Effector memory CD4-positive, alpha-beta T cell (primary cell): ENCODE data around the gene TBC1D2B.

Experiments used
- DNase-seq, 3 donors: peaks; one replicate each; pipeline ENCODE4 v3.0.0-alpha.2; 2020
- H3K27ac ChIP-seq: 2 replicates; pipeline ENCODE4 v1.7.0; 2013; ENCODE audit warnings: mild to moderate bottlenecking, low read length, moderate library complexity; ENCODE audit not compliant: insufficient read depth, poor library complexity, severe bottlenecking
- H3K27me3 ChIP-seq: replicated peaks from 2 replicates; pipeline ENCODE4 v1.7.0; 2013; ENCODE audit warnings: mild to moderate bottlenecking, low read length; ENCODE audit not compliant: insufficient read depth, control insufficient read depth, poor library complexity, severe bottlenecking
- H3K36me3 ChIP-seq: 2 replicates; pipeline ENCODE4 v1.7.0; 2013; ENCODE audit warnings: mild to moderate bottlenecking, low read length, moderate library complexity; ENCODE audit not compliant: control insufficient read depth, insufficient read depth
- H3K4me1 ChIP-seq: 2 replicates; pipeline ENCODE4 v1.7.0; 2013; ENCODE audit warnings: low read length, mild to moderate bottlenecking; ENCODE audit not compliant: control insufficient read depth, insufficient read depth, poor library complexity, severe bottlenecking
- H3K4me3 ChIP-seq: 2 replicates; pipeline ENCODE4 v1.7.0; 2013; ENCODE audit warnings: low read length, low read depth, mild to moderate bottlenecking; ENCODE audit not compliant: insufficient read depth, poor library complexity, severe bottlenecking
- H3K9me3 ChIP-seq: 2 replicates; pipeline ENCODE4 v1.7.0; 2013; ENCODE audit warnings: mild to moderate bottlenecking, low read length, moderate library complexity; ENCODE audit not compliant: control insufficient read depth

Gene TBC1D2B

DNA sequence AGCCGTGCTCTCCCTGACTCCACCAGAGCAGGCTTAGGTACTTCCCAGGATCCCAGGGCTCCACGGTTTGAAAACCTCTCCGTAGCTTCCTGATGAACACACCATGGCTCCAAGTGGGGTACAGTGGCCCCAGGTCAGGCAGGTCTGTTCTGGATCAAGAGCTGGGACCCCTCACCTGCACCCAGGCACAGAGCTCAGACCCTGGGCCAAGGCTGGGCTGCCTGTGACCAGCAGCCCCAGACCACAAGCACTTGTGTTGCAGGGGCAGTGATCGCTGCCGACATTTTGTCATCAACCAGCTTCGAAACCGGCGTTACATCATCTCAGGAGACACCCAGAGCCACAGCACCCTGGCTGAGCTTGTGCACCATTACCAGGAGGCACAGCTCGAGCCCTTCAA is 20.2 kb upstream of the TBC1D2B start:
- Histone ChIP-seq H3K4me1 (peaks cover 4% of the 10 kb centered on the region), H3K9me3 (no peaks in the 10 kb centered on the region), H3K4me3 (no peak overlapping the region), H3K36me3 (no peaks in the 10 kb centered on the region), H3K27me3 (no peaks in the 10 kb centered on the region), H3K27ac (no peak overlapping the region)
- no peak for DNase-seq

GRCh38 chr15:78093242-78094020 is 15.9 kb upstream of the TBC1D2B start:
- Histone ChIP-seq H3K27me3 (no peaks in the 10 kb centered on the region), H3K4me1 (no peaks in the 10 kb centered on the region), H3K27ac (no peak overlapping the region), H3K9me3 (no peaks in the 10 kb centered on the region), H3K4me3 (no peak overlapping the region), H3K36me3 (no peaks in the 10 kb centered on the region)
- DNase-seq, result no peak

DNA sequence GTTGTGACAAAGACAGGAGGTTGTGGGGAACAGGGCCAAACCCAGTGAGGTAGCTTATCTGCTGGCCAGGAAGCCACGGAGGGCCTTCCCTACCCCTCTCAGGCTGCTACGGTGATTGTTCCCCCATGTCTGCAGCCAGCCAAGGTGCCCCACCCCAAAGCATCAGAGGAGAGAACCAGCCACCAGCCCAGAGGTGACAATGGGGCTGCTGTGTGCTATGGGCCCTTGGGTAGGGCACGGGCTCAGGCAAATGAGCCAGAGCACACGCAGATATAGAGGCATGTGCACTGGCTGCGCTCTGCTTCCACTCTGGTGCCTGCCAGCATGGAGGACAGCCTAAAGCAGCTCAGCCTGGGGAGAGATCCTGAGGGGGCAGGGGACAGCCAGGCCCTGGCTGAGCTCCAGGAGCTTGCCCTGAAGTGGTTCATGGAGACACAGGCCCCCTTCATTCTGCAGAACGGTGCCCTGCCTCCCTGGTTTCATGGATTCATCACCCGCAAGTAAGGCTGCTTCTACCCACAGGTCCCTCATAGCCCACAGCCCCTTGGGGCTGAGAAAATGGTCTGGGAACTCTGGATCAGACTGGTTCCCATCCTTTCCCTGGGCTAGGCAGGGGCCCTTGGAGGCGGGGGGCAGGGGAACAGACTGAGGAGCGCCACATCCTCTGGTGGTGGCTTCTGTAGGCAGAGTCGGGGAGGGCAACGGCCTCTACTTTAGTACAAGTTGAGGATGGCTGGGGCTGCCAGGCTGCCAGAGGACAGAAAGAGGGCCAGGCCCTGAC is 14.9 kb upstream of the TBC1D2B start, which contains the start of gene SH2D7:
Gene SH2D7, plus strand, starts transcription at position 301 of the 781 bp plus-strand sequence. Its CDS starts 24 bp downstream, at position 325.
- Histone ChIP-seq H3K4me1 (no peaks in the 10 kb centered on the region), H3K27ac (no peak within 1 kb of the TSS), H3K9me3 (no peaks in the 10 kb centered on the region), H3K4me3 (no peak within 1 kb of the TSS), H3K27me3 (no peaks in the 10 kb centered on the region), H3K36me3 (no peaks in the 10 kb centered on the region)
- DNase-seq, result no peak

GRCh38 chr15:78090422-78091063 is 13.0 kb upstream of the TBC1D2B start:
- H3K4me1 ChIP-seq, result no peaks in the 10 kb centered on the region
- H3K36me3 ChIP-seq, result no peaks in the 10 kb centered on the region
- no peak for DNase-seq
- H3K9me3 ChIP-seq, result no peaks in the 10 kb centered on the region
- H3K27me3 ChIP-seq, result no peaks in the 10 kb centered on the region
- no peak overlapping the region for H3K27ac ChIP-seq
- H3K4me3 ChIP-seq, result no peak overlapping the region

GRCh38 chr15:78088773-78089080 is 11.2 kb upstream of the TBC1D2B start:
- no peak overlapping the region for H3K27ac ChIP-seq
- no peaks in the 10 kb centered on the region for H3K27me3 ChIP-seq
- no peaks in the 10 kb centered on the region for H3K36me3 ChIP-seq
- H3K4me3 ChIP-seq, result no peak overlapping the region
- H3K4me1 ChIP-seq, result no peaks in the 10 kb centered on the region
- no peak for DNase-seq
- H3K9me3 ChIP-seq, result no peaks in the 10 kb centered on the region

DNA sequence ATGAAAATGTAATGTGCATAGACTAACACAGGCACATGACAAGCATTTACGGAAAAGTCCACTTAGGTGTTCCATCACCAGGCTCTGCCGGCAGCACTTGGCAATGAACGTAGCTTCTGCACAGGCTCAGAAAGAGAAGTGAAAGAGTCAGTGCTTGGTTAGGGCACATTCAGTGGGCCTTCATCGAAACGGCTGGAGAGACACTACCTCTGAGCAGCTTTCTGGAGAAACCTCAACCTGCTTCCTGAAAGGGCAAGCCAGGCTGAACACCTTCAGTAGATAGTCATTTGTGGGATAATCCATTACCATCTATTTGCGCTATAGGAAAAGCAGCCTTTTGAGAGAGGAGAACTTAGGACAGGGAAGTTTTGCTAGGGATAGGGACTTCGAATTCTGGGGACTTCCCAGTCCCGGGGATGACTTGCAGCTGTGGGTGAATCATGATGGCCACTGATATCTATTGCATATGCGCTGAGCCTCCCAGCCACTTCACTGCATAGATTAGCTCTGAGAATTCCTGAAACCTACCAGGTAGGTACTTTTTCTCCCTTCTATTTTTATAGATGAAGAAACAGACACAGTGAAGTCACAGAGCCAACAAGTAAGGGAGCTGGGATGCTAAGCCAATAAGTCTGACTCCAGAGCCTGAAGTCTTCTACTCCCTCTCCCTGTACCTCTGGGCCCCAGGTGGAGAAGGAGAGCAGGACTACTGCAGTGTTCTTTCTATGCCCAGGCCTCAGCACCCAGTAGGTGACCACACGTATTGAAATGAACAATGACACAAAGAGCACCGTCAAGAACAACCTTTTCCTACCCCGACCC is 10.7 kb upstream of the TBC1D2B start:
- Histone ChIP-seq H3K36me3 (no peaks in the 10 kb centered on the region), H3K27me3 (no peaks in the 10 kb centered on the region), H3K4me1 (no peaks in the 10 kb centered on the region), H3K27ac (no peak overlapping the region), H3K4me3 (no peak overlapping the region), H3K9me3 (no peaks in the 10 kb centered on the region)
- no peak for DNase-seq

- Histone ChIP-seq H3K27ac (no peak overlapping the region), H3K4me1 (no peaks in the 10 kb centered on the region), H3K4me3 (no peak overlapping the region), H3K27me3 (no peaks in the 10 kb centered on the region), H3K9me3 (no peaks in the 10 kb centered on the region), H3K36me3 (no peaks in the 10 kb centered on the region)
- DNase-seq, result no peak
Measured at GRCh38 chr15:78085928-78086327, 8.4 kb upstream of the TBC1D2B start.

DNA sequence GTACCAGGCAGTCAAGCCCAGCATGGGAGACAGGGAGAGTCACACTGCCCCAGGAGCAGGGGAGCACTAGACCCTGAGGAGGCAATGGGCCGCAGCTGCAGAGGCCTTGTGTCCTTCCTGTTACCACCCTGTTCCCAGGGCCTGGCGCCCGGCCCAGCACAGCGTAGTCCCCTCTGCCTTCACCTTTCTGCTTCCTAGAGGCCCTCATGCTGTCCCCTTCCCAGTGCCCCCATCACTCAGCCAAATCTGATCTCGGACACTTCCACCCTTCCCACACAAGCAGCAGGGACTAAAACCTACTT is 6.9 kb upstream of the TBC1D2B start:
- no peak for DNase-seq

GRCh38 chr15:78083687-78084448 is 6.4 kb upstream of the TBC1D2B start:
- Histone ChIP-seq H3K36me3 (no peaks in the 10 kb centered on the region), H3K9me3 (no peaks in the 10 kb centered on the region), H3K27me3 (no peaks in the 10 kb centered on the region), H3K27ac (no peak overlapping the region), H3K4me1 (no peaks in the 10 kb centered on the region), H3K4me3 (no peak overlapping the region)
- DNase-seq, result no peak

More for the DNA sequence above, 6.9 kb upstream of the TBC1D2B start:
- no peaks in the 10 kb centered on the region for H3K27me3 ChIP-seq
- H3K9me3 ChIP-seq, result no peaks in the 10 kb centered on the region
- no peak overlapping the region for H3K4me3 ChIP-seq
- no peak overlapping the region for H3K27ac ChIP-seq
- H3K36me3 ChIP-seq, result no peaks in the 10 kb centered on the region
- H3K4me1 ChIP-seq, result no peaks in the 10 kb centered on the region
